Renal cortex interstitium (tissue), 11 donors: ENCODE results near the gene HAGH. TPM values are rescaled to one million over a fixed set of nuclear protein-coding genes. Genes with fewer than 3 reads are reported as not detected.

Experiments used
- DNase-seq, 11 donors: peaks; one replicate each; pipeline ENCODE4 v3.0.0-alpha.2; 2013; ENCODE audit warnings: low read depth in 9 of 11, low spot score in 4 of 11; ENCODE audit errors: extremely low read depth in 1 of 11
- polyA plus RNA-seq, 3 donors: library from polyadenylated mRNA; unstranded; fragments of 120-200 nt; gene quantifications; one replicate each; pipeline ENCODE4 v1.2.1, GENCODE V29; 2013; ENCODE audit not compliant: insufficient read length in 3 of 3

HAGH gene
- polyA plus RNA-seq, 3 donors = 31.3 to 43.8 (median 42.3) TPM

DNA sequence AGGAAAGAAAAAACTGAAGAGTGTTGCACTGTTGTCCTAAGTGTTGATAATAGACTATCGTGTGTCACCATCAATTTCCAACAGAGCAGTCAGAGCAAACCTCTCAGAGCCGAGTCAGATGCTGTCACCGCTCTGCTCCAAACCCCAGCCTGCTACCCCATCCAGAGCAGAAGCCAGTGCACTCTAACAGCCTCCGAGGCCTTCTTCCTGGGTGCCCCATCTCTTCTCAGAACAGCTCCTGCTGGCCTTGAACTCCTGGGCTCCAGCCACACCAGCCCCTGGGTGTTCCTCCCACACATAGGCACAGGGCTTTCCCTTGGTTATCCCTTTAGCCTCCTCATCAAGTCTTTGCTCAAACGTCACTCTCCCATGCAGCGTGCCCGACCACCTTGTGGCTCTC is 24.4 kb upstream of the HAGH start:
- DNase-seq = no peak

- no peak for DNase-seq
These were observed 19.8 kb upstream of the HAGH start for GRCh38 chr16:1846416-1846815.

- no peak for DNase-seq
These were observed 19.4 kb upstream of the HAGH start for GRCh38 chr16:1845985-1846384.

DNA sequence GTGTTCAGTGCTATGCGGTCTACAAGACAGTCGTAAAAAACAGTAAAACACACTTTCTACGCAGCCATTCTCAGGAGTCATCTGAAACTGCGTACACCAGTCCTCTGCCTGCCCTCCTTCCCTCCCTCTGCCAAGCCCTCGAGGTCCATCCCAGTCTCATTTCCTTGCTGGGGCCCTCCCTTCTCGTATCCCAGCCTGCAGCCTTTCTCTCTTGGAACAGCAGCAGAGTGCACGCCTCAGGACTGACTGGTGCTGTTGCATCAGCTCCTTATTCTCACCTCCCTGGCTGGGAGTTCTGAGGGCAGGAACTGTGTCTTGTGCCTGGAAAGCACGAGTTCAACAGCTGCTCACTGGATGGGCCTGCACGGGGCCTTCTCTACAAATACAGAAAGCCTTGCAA is 12.9 kb upstream of the HAGH start:
- DNase-seq = no peak

GRCh38 chr16:1834096-1834495 is 7.5 kb upstream of the HAGH start:
- no peak for DNase-seq

- DNase-seq = no peak
These were observed 6.3 kb upstream of the HAGH start for GRCh38 chr16:1832838-1833454.

DNA sequence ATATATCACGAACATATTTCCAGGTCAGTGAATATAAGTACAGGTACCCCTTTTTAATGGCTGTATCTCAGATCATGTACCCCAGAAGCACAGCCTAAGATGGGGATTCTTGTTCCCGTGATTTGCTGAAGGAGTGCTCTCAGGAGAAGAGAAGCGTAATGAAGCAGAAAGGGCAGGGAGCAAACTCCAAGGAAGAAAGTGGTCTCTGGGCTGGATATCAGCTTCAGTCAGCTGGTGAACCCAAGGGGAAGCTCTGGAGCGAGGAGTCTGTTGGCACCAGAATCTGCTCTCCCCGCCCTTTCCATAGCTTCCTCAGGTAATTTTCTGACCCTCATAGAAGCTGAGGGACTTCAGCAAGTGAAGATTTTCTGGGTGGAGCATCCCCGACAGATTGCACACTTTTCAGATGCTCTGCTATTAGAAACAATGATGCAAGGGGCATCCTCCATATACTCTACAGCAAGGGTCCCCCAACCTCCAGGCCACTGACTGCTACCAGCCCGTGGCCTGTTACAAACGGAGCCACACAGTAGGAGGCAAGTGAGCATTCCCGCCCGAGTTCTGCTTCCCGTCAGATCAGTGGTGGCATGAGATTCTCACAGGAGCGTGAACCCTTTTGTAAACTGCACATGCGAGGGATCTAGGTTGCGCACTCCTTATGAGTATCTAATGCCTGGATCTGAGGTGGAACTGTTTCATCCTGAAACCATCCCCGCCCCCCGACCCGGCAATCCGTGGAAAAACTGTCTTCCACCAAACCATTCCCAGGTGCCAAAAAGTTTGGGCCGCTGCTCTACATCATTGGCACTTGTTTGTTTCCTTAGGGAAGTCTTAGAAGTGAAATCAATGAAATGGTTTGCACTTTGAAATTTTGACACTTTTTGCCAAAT is 4.8 kb upstream of the HAGH start:
- DNase-seq = no peak

DNA sequence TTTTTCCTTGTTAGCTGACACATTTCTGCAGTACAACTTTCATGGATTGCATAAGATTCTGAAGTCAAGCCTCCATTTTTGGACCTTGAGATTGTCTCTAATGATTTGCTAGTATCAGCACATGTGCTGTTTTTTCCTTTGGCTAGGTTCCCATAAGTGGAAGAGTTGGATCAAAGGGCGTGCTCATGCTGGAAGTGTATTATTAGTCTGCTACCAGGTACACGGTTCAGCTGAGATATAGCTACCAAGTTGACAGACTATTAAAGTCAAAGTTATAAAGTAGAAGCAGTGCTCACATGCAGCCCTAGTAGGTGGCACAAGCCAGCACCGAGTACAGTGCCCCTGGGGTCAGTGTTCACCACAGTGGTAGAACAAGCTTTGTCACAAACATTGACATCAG is 3.6 kb upstream of the HAGH start:
- no peak for DNase-seq

GRCh38 chr16:1828645-1829410 is 2.2 kb upstream of the HAGH start:
- peak in 2 of 11 donors; percentile 11 to 35 for DNase-seq

DNA sequence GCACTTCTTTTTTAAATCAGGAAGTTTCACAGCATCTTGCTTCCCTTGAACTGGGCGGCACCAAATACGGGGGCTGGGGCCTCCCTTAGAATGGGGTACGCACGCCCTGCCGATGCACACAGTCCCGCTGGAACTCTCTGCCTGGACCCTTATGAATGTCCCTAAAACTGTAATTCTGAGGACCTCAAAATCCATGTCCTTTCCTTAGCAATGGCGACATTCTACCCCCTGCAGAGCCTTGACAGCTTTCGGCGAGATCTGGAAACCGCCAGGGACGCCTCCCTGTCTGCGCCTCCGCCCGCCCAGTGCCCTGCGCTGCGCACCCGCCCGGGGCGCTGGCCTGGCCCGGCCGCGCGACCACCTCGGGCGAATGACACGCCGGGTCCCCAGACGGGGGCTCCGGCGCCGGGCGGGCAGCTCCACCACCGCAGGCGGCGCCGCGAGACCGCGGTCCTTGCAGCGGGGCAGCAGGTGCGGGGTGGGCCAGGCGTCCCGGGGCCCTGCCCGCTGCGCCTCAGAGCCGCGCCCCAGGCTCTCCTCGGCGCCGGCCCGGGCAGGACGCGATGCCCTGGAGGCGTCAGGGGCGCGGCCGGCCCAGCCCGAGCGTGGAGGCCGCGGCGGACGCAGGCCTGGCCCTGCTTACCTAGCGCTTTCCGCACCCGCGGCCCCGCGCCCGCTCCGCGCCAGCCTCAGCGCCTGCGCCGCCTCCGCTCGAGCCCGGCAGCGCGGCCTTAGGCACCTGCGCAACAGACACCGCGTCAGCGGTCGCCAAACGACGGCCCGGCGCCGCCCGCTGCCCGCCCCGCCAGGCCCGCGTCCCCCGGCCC is 548 bp downstream of the HAGH start:
- peak in 2 of 11 donors; percentile 26 to 34 for DNase-seq

- no peak for DNase-seq
These were observed 1.2 kb downstream of the HAGH start for GRCh38 chr16:1825381-1825863.

- peak in 1 of 11 donors; percentile 13 for DNase-seq
These were observed 2.8 kb downstream of the HAGH start for GRCh38 chr16:1823821-1824220.

GRCh38 chr16:1822801-1823200 is 3.8 kb downstream of the HAGH start:
- no peak for DNase-seq

DNA sequence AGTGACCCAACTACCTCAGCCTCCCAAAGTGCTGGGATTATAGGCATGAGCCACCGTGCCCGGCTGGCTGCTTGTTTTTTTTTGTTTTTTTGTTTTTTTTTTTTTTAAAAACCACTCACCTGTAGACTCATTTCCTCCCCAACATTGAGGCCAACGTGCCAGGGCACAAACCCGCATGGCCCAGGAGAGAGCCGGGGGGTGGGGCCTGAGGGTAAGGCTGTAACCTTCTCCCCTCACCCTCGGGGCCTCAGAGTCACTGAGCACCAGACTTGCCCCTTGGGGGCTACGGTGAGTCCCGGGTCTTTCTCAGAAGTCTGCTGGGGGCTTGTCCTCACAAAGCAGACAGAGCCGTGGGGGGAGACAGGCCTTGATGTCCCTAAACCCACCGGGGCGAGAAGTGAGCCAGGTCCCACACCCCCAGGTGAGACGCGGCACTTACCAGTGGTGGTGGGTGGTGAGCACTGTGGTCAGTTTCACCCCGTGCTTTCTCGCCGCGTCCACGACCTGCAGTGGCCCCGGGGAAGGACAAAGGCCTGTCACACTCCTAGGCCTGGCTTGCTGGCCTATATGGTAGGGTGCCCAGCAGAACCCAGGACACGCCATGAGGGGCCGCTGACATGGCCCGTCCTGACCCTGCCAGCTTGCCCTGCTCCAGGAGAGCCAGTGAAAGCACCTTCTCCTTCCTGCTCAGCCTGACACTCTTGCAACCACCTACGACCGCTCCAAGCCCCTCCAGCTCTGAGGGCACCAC is 4.6 kb downstream of the HAGH start:
- no peak for DNase-seq

DNA sequence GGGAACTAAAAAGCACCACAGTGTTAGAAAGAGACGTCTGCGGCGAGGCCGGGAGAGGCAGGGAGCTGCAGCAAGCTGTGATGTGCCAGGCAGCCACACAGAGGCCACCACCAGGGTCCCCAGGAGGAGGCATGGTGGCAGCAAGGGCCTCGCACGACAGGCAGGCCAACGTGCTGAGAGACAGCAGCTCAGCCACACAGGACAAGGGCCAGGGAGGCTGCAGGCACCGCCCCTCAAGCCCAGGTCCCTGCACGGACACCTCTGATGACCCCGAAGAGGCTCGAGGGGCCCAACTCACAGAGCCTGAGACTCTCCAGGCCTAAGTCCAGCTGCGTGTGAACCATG is 5.7 kb downstream of the HAGH start:
- no peak for DNase-seq

GRCh38 chr16:1820096-1820945 is 6.3 kb downstream of the HAGH start:
- no peak for DNase-seq

DNA sequence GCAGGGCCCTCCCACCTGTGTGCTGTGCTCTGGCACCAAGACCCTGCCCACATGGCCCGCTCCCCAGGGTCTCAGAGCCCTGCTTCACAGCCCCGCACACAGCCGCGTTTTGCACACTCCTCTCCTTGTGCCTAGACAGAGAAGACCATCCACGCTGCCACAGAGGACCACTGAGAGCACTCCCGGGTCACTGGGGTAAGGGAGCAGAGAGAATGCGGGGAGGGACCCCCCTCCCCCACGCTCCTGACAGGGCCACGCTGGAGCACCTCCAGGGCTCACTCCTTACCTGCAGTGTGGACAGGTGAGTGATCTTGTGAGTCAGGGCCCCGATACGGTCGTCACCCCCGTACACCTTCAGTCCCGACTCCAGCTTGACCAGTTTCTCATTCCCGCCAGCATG is 7.0 kb downstream of the HAGH start:
- no peak for DNase-seq
